Left renal cortex interstitium (tissue), 4 donors: Measurements from ENCODE around the gene GABRG3. TPM values are rescaled to one million over a fixed set of nuclear protein-coding genes. Genes with fewer than 3 reads are reported as not detected.

Source experiments
- DNase-seq, 4 donors: peaks; one replicate each; pipeline ENCODE4 v3.0.0-alpha.2; 2013; ENCODE audit warnings: low read depth in 4 of 4, low spot score in 2 of 4, missing footprints in 1 of 4
- polyA plus RNA-seq, 4 donors: library from polyadenylated mRNA; unstranded; fragments of 120-200 nt; gene quantifications; one replicate each; pipeline ENCODE4 v1.2.1, GENCODE V29; 2013; ENCODE audit not compliant: insufficient read length in 4 of 4

Gene GABRG3
- polyA plus RNA-seq, 4 donors, result 1.3 to 2.0 (median 1.7) TPM

GRCh38 chr15:27449941-27450340, 479.0 kb downstream of the GABRG3 start:
- DNase-seq, result no peak

- no peak for DNase-seq
Measured at GRCh38 chr15:27454281-27455075, 483.5 kb downstream of the GABRG3 start.

- no peak for DNase-seq
Measured at GRCh38 chr15:27456807-27457206, 485.8 kb downstream of the GABRG3 start.

- no peak for DNase-seq
Measured at GRCh38 chr15:27457766-27458165, 486.8 kb downstream of the GABRG3 start.

GRCh38 chr15:27458345-27459084, 487.5 kb downstream of the GABRG3 start:
- DNase-seq, result no peak

GRCh38 chr15:27459836-27460235, 488.9 kb downstream of the GABRG3 start:
- no peak for DNase-seq

- DNase-seq, result no peak
Measured at GRCh38 chr15:27461181-27461580, 490.2 kb downstream of the GABRG3 start.

- no peak for DNase-seq
Measured at GRCh38 chr15:27463525-27464088, 492.6 kb downstream of the GABRG3 start.

GRCh38 chr15:27464941-27465612, 494.1 kb downstream of the GABRG3 start:
- no peak for DNase-seq

GRCh38 chr15:27466758-27467157, 495.8 kb downstream of the GABRG3 start:
- no peak for DNase-seq

- DNase-seq, result no peak
Measured at GRCh38 chr15:27468151-27468591, 497.2 kb downstream of the GABRG3 start.

GRCh38 chr15:27473845-27474244, 502.9 kb downstream of the GABRG3 start:
- no peak for DNase-seq

- DNase-seq, result no peak
Measured at GRCh38 chr15:27475395-27475794, 504.4 kb downstream of the GABRG3 start.

- DNase-seq, result no peak
Measured at GRCh38 chr15:27479296-27480140, 508.5 kb downstream of the GABRG3 start.

- DNase-seq, result no peak
Measured at GRCh38 chr15:27480141-27480530, 509.2 kb downstream of the GABRG3 start.

- DNase-seq, result no peak
Measured at GRCh38 chr15:27480642-27481041, 509.7 kb downstream of the GABRG3 start.

- no peak for DNase-seq
Measured at GRCh38 chr15:27481768-27482167, 510.8 kb downstream of the GABRG3 start.

GRCh38 chr15:27482287-27482686, 511.3 kb downstream of the GABRG3 start:
- no peak for DNase-seq

GRCh38 chr15:27483124-27483523, 512.1 kb downstream of the GABRG3 start:
- no peak for DNase-seq

- no peak for DNase-seq
Measured at GRCh38 chr15:27485265-27485664, 514.3 kb downstream of the GABRG3 start.
